Activated CD8-positive, alpha-beta T cell treated with anti-CD3 and anti-CD28 coated beads, Interleukin-2, amount 10 ng/mL, durations not matched to agents 7 days and 5 days (primary cell): ENCODE data around the gene PCDH20. TPM values are rescaled to one million over a fixed set of nuclear protein-coding genes. Genes with fewer than 3 reads are reported as not detected.

Experiments
- ATAC-seq: fragments of 150-1000 bp; cut with Tn5 transposase; one replicate; pipeline ENCODE4 v1.10.0; 2021; ENCODE audit warnings: moderate library complexity
- CTCF ChIA-PET: fragments of 350-600 bp; sonication (Branson Sonifier 250); formaldehyde crosslinking; loops from one replicate; lab custom pipeline; 2021; ENCODE audit warnings: antibody characterized with exemption; lab: Charles Lee
- POLR2A ChIA-PET: fragments of 350-600 bp; sonication (Branson Sonifier 250); formaldehyde crosslinking; loops from one replicate; lab custom pipeline; 2021; ENCODE audit warnings: antibody characterized with exemption; lab: Charles Lee
- DNase-seq: peaks from one replicate; pipeline ENCODE4 v3.0.0-alpha.2; 2020
- H3K27ac Mint-ChIP-seq: one replicate; pipeline ENCODE4 v1.8.0; 2021; ENCODE audit warnings: mild to moderate bottlenecking, mixed read lengths
- H3K27me3 Mint-ChIP-seq: one replicate; pipeline ENCODE4 v1.8.0; 2021; ENCODE audit warnings: low read depth, mixed read lengths
- H3K36me3 Mint-ChIP-seq: one replicate; pipeline ENCODE4 v1.8.0; 2021; ENCODE audit warnings: low read depth, mixed read lengths
- H3K4me1 Mint-ChIP-seq: one replicate; pipeline ENCODE4 v1.8.0; 2021; ENCODE audit warnings: low read depth, mixed read lengths
- H3K4me3 Mint-ChIP-seq: one replicate; pipeline ENCODE4 v1.8.0; 2021; ENCODE audit warnings: mild to moderate bottlenecking, mixed read lengths
- H3K9me3 Mint-ChIP-seq: one replicate; pipeline ENCODE4 v1.8.0; 2022; ENCODE audit warnings: mixed read lengths; ENCODE audit not compliant: insufficient read depth
- total RNA-seq, 2 experiments: library from RNA; stranded (reverse); gene quantifications; one replicate each; pipeline ENCODE4 v1.2.3, GENCODE V29; 2021

Gene PCDH20
- not detected for total RNA-seq

GRCh38 chr13:61415749-61416148, at the start of gene PCDH20:
Gene PCDH20 (minus strand): TSS chr13:61415849. CDS start chr13:61415158, 691 bp downstream.
- Mint-ChIP-seq H3K4me3 (no peak within 1 kb of the TSS), H3K27me3 (peaks cover 26% of the 10 kb centered on the region), H3K4me1 (no peaks in the 10 kb centered on the region), H3K36me3 (no peaks in the 10 kb centered on the region), H3K9me3 (no peaks in the 10 kb centered on the region), H3K27ac (no peak within 1 kb of the TSS)
- CTCF ChIA-PET, result no interaction called here
- POLR2A ChIA-PET, result no interaction called here
- DNase-seq (no peak), ATAC-seq (no peak)

- ATAC-seq, result no peak
- Mint-ChIP-seq H3K4me1 (no peaks in the 10 kb centered on the region), H3K36me3 (no peaks in the 10 kb centered on the region), H3K9me3 (peaks cover 3% of the 10 kb centered on the region), H3K27ac (no peak overlapping the region), H3K27me3 (no peaks in the 10 kb centered on the region), H3K4me3 (no peak overlapping the region)
- POLR2A ChIA-PET, result no interaction called here
- CTCF ChIA-PET, result no interaction called here
- DNase-seq, result no peak
Measured at GRCh38 chr13:61463024-61463423, 47.4 kb upstream of the PCDH20 start.

- Mint-ChIP-seq H3K4me1 (no peaks in the 10 kb centered on the region), H3K4me3 (no peak overlapping the region), H3K9me3 (peaks cover 10% of the 10 kb centered on the region), H3K36me3 (no peaks in the 10 kb centered on the region), H3K27ac (no peak overlapping the region), H3K27me3 (no peaks in the 10 kb centered on the region)
- ATAC-seq (no peak), DNase-seq (no peak)
- ChIA-PET POLR2A (no interaction called here), CTCF (no interaction called here)
Measured at GRCh38 chr13:61453121-61453520, 37.5 kb upstream of the PCDH20 start.

- POLR2A ChIA-PET, result no interaction called here
- H3K4me3 Mint-ChIP-seq, result no peak overlapping the region
Measured at GRCh38 chr13:61432029-61432428, 16.4 kb upstream of the PCDH20 start.

GRCh38 chr13:61423915-61424314, 8.3 kb upstream of the PCDH20 start:
- CTCF ChIA-PET, result no interaction called here
- DNase-seq (no peak), ATAC-seq (no peak)
- H3K4me3 Mint-ChIP-seq, result no peak overlapping the region
- no peak overlapping the region for H3K27ac Mint-ChIP-seq
- H3K27me3 Mint-ChIP-seq, result no peaks in the 10 kb centered on the region
- H3K36me3 Mint-ChIP-seq, result no peaks in the 10 kb centered on the region
- POLR2A ChIA-PET, result no interaction called here
- H3K9me3 Mint-ChIP-seq, result no peaks in the 10 kb centered on the region
- H3K4me1 Mint-ChIP-seq, result no peaks in the 10 kb centered on the region

More at GRCh38 chr13:61432029-61432428, 16.4 kb upstream of the PCDH20 start:
- no peaks in the 10 kb centered on the region for H3K36me3 Mint-ChIP-seq
- no peaks in the 10 kb centered on the region for H3K9me3 Mint-ChIP-seq
- CTCF ChIA-PET, result no interaction called here
- H3K4me1 Mint-ChIP-seq, result no peaks in the 10 kb centered on the region
- ATAC-seq (no peak), DNase-seq (no peak)
- H3K27me3 Mint-ChIP-seq, result no peaks in the 10 kb centered on the region
- no peak overlapping the region for H3K27ac Mint-ChIP-seq

- no peak overlapping the region for H3K4me3 Mint-ChIP-seq
- H3K27ac Mint-ChIP-seq, result no peak overlapping the region
- no peaks in the 10 kb centered on the region for H3K9me3 Mint-ChIP-seq
- ChIA-PET CTCF (no interaction called here), POLR2A (no interaction called here)
- peaks cover 26% of the 10 kb centered on the region for H3K27me3 Mint-ChIP-seq
- ATAC-seq (no peak), DNase-seq (no peak)
- H3K4me1 Mint-ChIP-seq, result no peaks in the 10 kb centered on the region
- no peaks in the 10 kb centered on the region for H3K36me3 Mint-ChIP-seq
Measured at GRCh38 chr13:61417086-61417570, 1.5 kb upstream of the PCDH20 start.

- ChIA-PET POLR2A (no interaction called here), CTCF (no interaction called here)
Measured at GRCh38 chr13:61415058-61415721, 459 bp downstream of the PCDH20 start.

GRCh38 chr13:61414686-61415057, 977 bp downstream of the PCDH20 start:
- Mint-ChIP-seq H3K4me3 (no peak overlapping the region), H3K27me3 (peaks cover 26% of the 10 kb centered on the region), H3K9me3 (no peaks in the 10 kb centered on the region), H3K27ac (no peak overlapping the region), H3K36me3 (no peaks in the 10 kb centered on the region), H3K4me1 (no peaks in the 10 kb centered on the region)
- ATAC-seq (no peak), DNase-seq (no peak)
- CTCF ChIA-PET, result no interaction called here
- POLR2A ChIA-PET, result no interaction called here

More at GRCh38 chr13:61415058-61415721, 459 bp downstream of the PCDH20 start:
- Mint-ChIP-seq H3K27ac (no peak overlapping the region), H3K4me3 (no peak overlapping the region), H3K36me3 (no peaks in the 10 kb centered on the region), H3K27me3 (peaks cover 26% of the 10 kb centered on the region), H3K4me1 (no peaks in the 10 kb centered on the region), H3K9me3 (no peaks in the 10 kb centered on the region)
- ATAC-seq (no peak), DNase-seq (no peak)

- Mint-ChIP-seq H3K27ac (no peak overlapping the region), H3K9me3 (no peaks in the 10 kb centered on the region), H3K27me3 (peaks cover 26% of the 10 kb centered on the region), H3K4me3 (no peak overlapping the region), H3K4me1 (no peaks in the 10 kb centered on the region), H3K36me3 (no peaks in the 10 kb centered on the region)
- ATAC-seq (no peak), DNase-seq (no peak)
- ChIA-PET POLR2A (no interaction called here), CTCF (no interaction called here)
Measured at GRCh38 chr13:61413572-61414535, 1.8 kb downstream of the PCDH20 start.

- H3K27ac Mint-ChIP-seq, result no peak overlapping the region
- no peaks in the 10 kb centered on the region for H3K36me3 Mint-ChIP-seq
- H3K27me3 Mint-ChIP-seq, result peaks cover 24% of the 10 kb centered on the region
- H3K4me1 Mint-ChIP-seq, result no peaks in the 10 kb centered on the region
- H3K4me3 Mint-ChIP-seq, result no peak overlapping the region
- POLR2A ChIA-PET, result no interaction called here
- CTCF ChIA-PET, result no interaction called here
- ATAC-seq, result no peak
- no peak for DNase-seq
- H3K9me3 Mint-ChIP-seq, result no peaks in the 10 kb centered on the region
Measured at GRCh38 chr13:61410669-61411297, 4.9 kb downstream of the PCDH20 start.

GRCh38 chr13:61410266-61410665, 5.4 kb downstream of the PCDH20 start:
- ATAC-seq, result no peak

GRCh38 chr13:61408571-61408970, 7.1 kb downstream of the PCDH20 start:
- peaks cover 4% of the 10 kb centered on the region for H3K27me3 Mint-ChIP-seq
- H3K4me1 Mint-ChIP-seq, result no peaks in the 10 kb centered on the region
- POLR2A ChIA-PET, result no interaction called here
- no peak overlapping the region for H3K27ac Mint-ChIP-seq
- no peak for DNase-seq
- ATAC-seq, result no peak
- CTCF ChIA-PET, result no interaction called here
- H3K9me3 Mint-ChIP-seq, result no peaks in the 10 kb centered on the region
- no peak overlapping the region for H3K4me3 Mint-ChIP-seq
- no peaks in the 10 kb centered on the region for H3K36me3 Mint-ChIP-seq

More at GRCh38 chr13:61410266-61410665, 5.4 kb downstream of the PCDH20 start:
- CTCF ChIA-PET, result no interaction called here
- H3K4me3 Mint-ChIP-seq, result no peak overlapping the region
- no peak overlapping the region for H3K27ac Mint-ChIP-seq
- POLR2A ChIA-PET, result no interaction called here
- H3K4me1 Mint-ChIP-seq, result no peaks in the 10 kb centered on the region
- no peaks in the 10 kb centered on the region for H3K9me3 Mint-ChIP-seq
- H3K36me3 Mint-ChIP-seq, result no peaks in the 10 kb centered on the region
- peaks cover 20% of the 10 kb centered on the region for H3K27me3 Mint-ChIP-seq
- no peak for DNase-seq
